ENCODE results near the gene POLG2. TPM values are rescaled to one million over a fixed set of nuclear protein-coding genes. Genes with fewer than 3 reads are reported as not detected.
A peak's percentile ranks its signal among the peaks of the same experiment; 100 is the strongest.

Gene POLG2
- total and polyA plus RNA-seq, 9 of the 15 experiments (the other 6 are each of a cell fraction or from before 2014, with no cell fraction given): 13.4 to 44.8 (median 37.0) TPM

DNA sequence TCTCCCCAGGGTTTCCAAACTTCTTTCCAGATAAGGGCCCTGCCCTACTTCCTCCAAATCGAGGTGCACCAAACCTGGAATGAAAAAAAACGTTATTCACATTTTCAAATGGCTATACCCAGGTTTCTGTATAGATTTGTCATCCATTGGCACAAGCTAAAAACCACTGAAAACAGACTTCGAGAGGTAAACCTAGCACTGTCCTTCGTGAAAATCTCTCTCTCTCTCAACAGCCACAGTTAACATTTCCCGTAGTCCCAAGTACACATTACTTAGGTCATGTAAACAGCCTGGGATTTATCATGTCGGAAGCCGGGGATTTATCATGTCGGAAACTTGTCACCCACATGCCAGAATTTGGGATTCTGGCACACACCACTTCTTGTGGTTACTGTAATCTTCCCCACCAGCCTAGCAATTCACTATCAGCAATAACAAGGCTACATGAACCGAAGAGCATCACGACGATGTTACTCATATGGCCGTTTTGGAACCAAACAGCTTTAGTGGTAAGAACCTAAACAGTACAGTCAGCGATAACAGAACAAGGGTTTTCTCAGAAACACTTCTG is 8.0 kb upstream of the POLG2 start:
- 4% methylated on average over 13 of the region's 13 CpGs for WGBS (ENCODE audit: insufficient coverage, low coverage, missing lambda C conversion rate)
- no TSS peak for BruUV-seq (replicated peaks)
- Histone ChIP-seq H3K36me3 (ENCODE audit: control insufficient read depth, insufficient read depth, low read length) (peaks cover 74% of the 10 kb centered on the region), H3K27me3 (ENCODE audit: control insufficient read depth in 2 of 2, insufficient read depth in 2 of 2, low read length in 2 of 2) (no peaks in the 10 kb centered on the region), H2AFZ (ENCODE audit: low read depth, low read length) (no peak overlapping the region), H4K20me1 (replicated peaks; ENCODE audit: control insufficient read depth, insufficient read depth, low read length) (peaks cover 30% of the 10 kb centered on the region), H3K4me1 (replicated peaks in 1 of 2; ENCODE audit: control insufficient read depth in 2 of 2, insufficient read depth in 2 of 2, low read length in 2 of 2) (peaks cover 6 to 13% of the 10 kb centered on the region in 2 experiments; a peak in 3 of 5 replicates), H3K9ac (ENCODE audit: insufficient read depth in 1 of 2, low read depth in 2 of 2, low read length in 2 of 2) (peak overlapping the region; percentile 98 to 99), H3K9me1 (ENCODE audit: control insufficient read depth, insufficient read depth, low read length) (no peaks in the 10 kb centered on the region), H3K79me2 (ENCODE audit: control insufficient read depth, insufficient read depth, low read length) (peaks cover 95% of the 10 kb centered on the region), H3K4me3 (peak overlapping the region; percentile 77), H3K27ac (ENCODE audit: extremely low read depth, low read depth, low read length) (peak overlapping the region; percentile 97), H3K9me3 (replicated peaks; ENCODE audit: control insufficient read depth, insufficient read depth, low read depth, low read length) (no peaks in the 10 kb centered on the region), H3K4me2 (ENCODE audit: insufficient read depth, low read length) (peak overlapping the region; percentile 98)
- ATAC-seq (no peak), FAIRE-seq (peak; percentile 70), DNase-seq (ENCODE audit: extremely low read depth in 1 of 4, low spot score in 3 of 4) (peak in 1 of 4 experiments; percentile 71)
- POLR2A ChIA-PET: interaction anchor here (0.6 to 5.2 kb wide), 51 partner anchors 8 to 535 kb away, joined by 3 to 114 read pairs (median 4); partner anchors contain the start of genes MILR1 and POLG2
- CTCF ChIA-PET (ENCODE audit: low intra/inter-chr PET ratio): no interaction called here
- in situ Hi-C loops (cut with MboI): no loop called here
- intact Hi-C loops (cut with micrococcal nuclease): loop anchor here (5.0 to 10.0 kb wide), 2 partner anchors 92 to 230 kb away; no protein-coding TSS in a partner anchor
- peak; percentile 73 for TF ChIP-seq CBFA2T2 (conservative IDR thresholded peaks at IDR 0.05)
- no peak for TF ChIP-seq LEF1 (IDR thresholded peaks at IDR 0.05)
- peak; percentile 51 for TF ChIP-seq MEIS2 (IDR thresholded peaks at IDR 0.05; ENCODE audit: partially characterized antibody)
- no peak for TF ChIP-seq MTA1 (IDR thresholded peaks at IDR 0.05; ENCODE audit: borderline replicate concordance)
- TF ChIP-seq, protein P1, sequence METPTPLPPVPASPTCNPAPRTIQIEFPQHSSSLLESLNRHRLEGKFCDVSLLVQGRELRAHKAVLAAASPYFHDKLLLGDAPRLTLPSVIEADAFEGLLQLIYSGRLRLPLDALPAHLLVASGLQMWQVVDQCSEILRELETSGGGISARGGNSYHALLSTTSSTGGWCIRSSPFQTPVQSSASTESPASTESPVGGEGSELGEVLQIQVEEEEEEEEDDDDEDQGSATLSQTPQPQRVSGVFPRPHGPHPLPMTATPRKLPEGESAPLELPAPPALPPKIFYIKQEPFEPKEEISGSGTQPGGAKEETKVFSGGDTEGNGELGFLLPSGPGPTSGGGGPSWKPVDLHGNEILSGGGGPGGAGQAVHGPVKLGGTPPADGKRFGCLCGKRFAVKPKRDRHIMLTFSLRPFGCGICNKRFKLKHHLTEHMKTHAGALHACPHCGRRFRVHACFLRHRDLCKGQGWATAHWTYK (CRISPR knock-in tag; IDR thresholded peaks at IDR 0.05): no peak
- TF ChIP-seq, protein P2, sequence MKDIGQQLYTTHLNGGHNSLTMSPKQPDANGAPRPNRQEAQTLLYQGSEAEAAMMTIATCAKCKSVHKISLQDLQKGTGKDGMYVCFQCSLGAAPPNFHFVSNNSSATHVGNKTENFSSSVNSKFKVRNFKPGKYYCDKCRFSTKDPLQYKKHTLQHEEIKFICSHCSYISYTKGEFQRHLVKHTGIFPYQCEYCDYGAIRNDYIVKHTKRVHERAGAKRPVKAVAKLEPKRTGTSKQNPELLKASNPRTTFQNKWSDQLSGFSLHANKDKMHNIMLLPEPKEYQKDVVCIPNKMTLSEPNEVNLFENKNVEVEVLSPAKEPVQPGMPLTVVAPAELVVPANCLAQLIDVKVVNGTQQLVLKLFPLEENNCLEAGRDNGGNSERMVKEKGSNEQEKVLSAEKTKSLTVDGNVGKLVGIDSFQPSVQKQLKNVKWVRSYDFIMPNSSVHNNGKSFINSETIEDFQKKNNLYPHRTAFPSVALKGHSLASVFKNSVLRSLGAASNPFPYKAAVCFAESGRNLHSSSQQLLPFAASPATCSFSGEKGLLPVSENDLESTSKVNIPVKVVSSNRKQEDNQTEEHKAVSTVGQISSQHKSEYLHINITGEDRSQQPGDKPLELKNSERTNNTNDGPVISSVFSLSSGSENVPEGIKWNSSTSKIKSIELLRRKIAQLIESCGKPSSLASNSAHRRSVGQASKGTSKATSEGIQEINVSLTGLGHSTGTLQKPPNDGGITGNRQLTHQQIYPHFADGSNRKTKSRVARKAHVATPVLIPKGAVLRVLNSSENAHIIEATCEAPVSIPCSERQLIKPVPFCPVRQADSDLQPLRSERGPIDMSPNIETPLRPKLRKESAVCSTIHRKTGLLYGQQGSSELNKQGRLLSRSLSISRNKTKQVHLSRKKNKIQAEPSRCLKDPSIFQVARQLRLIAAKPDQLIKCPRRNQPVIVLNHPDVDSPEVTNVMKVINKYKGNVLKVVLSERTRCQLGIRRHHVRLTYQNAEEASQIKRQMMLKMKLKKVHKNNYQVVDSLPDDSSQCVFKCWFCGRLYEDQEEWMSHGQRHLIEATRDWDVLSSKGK (CRISPR knock-in tag; IDR thresholded peaks at IDR 0.05): no peak
- no peak for TF ChIP-seq HMGN3 (IDR thresholded peaks at IDR 0.05; ENCODE audit: borderline replicate concordance, extremely low read depth, insufficient read length, low read depth, low read length)
- peak; percentile 62 for TF ChIP-seq TAL1 (IDR thresholded peaks at IDR 0.05)
- no peak for TF ChIP-seq RBM14 (IDR thresholded peaks at IDR 0.05; ENCODE audit: borderline replicate concordance, insufficient read depth, low read depth, low read length)
- TF ChIP-seq MBD2 (IDR thresholded peaks at IDR 0.05; ENCODE audit: borderline replicate concordance, low read depth): no peak
- TF ChIP-seq ZC3H4 (CRISPR knock-in tag; IDR thresholded peaks at IDR 0.05; ENCODE audit: borderline replicate concordance): no peak; the same call in 1 of the 2 replicates
- TF ChIP-seq KAT2B (IDR thresholded peaks at IDR 0.05; ENCODE audit: low read depth, low read length): no peak
- TF ChIP-seq ARNT (IDR thresholded peaks at IDR 0.05): no peak; a peak in 1 of 4 replicates
- TF ChIP-seq ZNF282 (CRISPR knock-in tag; IDR thresholded peaks at IDR 0.05): no peak
- TF ChIP-seq, protein P3, sequence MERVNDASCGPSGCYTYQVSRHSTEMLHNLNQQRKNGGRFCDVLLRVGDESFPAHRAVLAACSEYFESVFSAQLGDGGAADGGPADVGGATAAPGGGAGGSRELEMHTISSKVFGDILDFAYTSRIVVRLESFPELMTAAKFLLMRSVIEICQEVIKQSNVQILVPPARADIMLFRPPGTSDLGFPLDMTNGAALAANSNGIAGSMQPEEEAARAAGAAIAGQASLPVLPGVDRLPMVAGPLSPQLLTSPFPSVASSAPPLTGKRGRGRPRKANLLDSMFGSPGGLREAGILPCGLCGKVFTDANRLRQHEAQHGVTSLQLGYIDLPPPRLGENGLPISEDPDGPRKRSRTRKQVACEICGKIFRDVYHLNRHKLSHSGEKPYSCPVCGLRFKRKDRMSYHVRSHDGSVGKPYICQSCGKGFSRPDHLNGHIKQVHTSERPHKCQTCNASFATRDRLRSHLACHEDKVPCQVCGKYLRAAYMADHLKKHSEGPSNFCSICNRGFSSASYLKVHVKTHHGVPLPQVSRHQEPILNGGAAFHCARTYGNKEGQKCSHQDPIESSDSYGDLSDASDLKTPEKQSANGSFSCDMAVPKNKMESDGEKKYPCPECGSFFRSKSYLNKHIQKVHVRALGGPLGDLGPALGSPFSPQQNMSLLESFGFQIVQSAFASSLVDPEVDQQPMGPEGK (CRISPR knock-in tag; IDR thresholded peaks at IDR 0.05; ENCODE audit: borderline replicate concordance): no peak
- no peak for TF ChIP-seq KDM4B (IDR thresholded peaks at IDR 0.05; ENCODE audit: borderline replicate concordance in 2 of 2, low read depth in 1 of 2)
